ENCODE data around the gene PDE1C. TPM values are rescaled to one million over a fixed set of nuclear protein-coding genes. Genes with fewer than 3 reads are reported as not detected.

The PDE1C gene
- total and polyA plus RNA-seq, 12 donors = 0.33 to 9.9 (median 2.9) TPM

DNA sequence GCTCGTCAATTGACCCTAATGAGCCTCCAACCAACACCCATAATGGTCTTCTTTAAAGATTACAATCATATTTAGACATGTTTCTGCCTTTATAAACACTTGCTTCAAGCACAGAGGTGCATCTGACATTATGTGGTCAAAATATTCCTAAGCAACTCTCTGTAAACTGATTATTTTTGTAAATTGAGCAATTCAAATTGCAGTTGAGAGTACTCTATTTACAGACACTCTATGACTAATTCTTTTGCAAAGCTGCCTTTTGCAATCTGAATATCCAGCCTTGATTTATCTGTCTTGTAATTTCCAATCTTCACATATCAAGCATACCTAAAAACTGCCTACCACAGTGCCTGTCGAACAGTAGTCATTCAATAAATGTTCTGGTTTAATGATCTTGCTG lies 112.0 kb downstream of the PDE1C start:
- Histone ChIP-seq H3K36me3 (replicated peaks in 1 of 2) (no peaks in the 10 kb centered on the region), H3K4me1 (replicated peaks in 1 of 2) (peaks cover 0 to 8% of the 10 kb centered on the region in 2 donors), H3K27ac (no peak overlapping the region), H3K27me3 (no peaks in the 10 kb centered on the region), H3K4me3 (no peak overlapping the region), H3K9me3 (replicated peaks in 1 of 3) (no peaks in the 10 kb centered on the region)
- no peak for DNase-seq
- WGBS, 4 donors = 56 to 69% (median 58%) methylated on average over 2 of the region's 2 CpGs
- TF ChIP-seq POLR2A (IDR thresholded peaks at IDR 0.05) = no peak
- TF ChIP-seq, protein P1, sequence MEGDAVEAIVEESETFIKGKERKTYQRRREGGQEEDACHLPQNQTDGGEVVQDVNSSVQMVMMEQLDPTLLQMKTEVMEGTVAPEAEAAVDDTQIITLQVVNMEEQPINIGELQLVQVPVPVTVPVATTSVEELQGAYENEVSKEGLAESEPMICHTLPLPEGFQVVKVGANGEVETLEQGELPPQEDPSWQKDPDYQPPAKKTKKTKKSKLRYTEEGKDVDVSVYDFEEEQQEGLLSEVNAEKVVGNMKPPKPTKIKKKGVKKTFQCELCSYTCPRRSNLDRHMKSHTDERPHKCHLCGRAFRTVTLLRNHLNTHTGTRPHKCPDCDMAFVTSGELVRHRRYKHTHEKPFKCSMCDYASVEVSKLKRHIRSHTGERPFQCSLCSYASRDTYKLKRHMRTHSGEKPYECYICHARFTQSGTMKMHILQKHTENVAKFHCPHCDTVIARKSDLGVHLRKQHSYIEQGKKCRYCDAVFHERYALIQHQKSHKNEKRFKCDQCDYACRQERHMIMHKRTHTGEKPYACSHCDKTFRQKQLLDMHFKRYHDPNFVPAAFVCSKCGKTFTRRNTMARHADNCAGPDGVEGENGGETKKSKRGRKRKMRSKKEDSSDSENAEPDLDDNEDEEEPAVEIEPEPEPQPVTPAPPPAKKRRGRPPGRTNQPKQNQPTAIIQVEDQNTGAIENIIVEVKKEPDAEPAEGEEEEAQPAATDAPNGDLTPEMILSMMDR (IDR thresholded peaks at IDR 0.05) = no peak
- intact Hi-C loops (cut with DNase I) = loop anchor here in 1 of 2 donors (10.0 kb wide), 1 partner anchor 57 kb away; no protein-coding TSS in a partner anchor

DNA sequence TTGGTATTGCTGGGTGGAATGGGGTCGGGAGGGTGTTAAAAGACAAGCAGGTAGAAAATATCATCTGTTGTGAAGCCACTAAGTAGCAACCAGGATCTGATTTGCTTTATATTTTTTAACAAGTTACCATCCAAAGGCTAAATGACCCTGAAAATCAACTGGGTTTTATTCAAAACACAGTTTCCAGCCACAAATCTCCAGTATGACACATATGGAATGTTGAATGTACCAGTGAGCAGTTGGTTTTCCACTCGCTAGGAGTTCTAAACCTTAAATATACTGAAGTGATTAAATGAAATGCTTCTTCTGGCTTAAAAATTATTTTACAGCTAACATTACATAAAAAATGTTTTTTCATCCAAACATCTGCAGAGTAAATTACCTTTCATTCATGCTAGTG lies 112.5 kb downstream of the PDE1C start:
- 59 to 69% (median 67%) methylated on average over 2 of the region's 2 CpGs for WGBS, 4 donors
- no peak for DNase-seq
- H3K27ac ChIP-seq = no peak overlapping the region
- H3K27me3 ChIP-seq = no peaks in the 10 kb centered on the region
- no peaks in the 10 kb centered on the region for H3K9me3 ChIP-seq (replicated peaks in 1 of 3)
- H3K36me3 ChIP-seq (replicated peaks in 1 of 2) = no peaks in the 10 kb centered on the region
- H3K4me1 ChIP-seq (replicated peaks in 1 of 2) = peaks cover 0 to 8% of the 10 kb centered on the region in 2 donors
- TF ChIP-seq, protein P1 (IDR thresholded peaks at IDR 0.05) = no peak
- no peak for TF ChIP-seq POLR2A (IDR thresholded peaks at IDR 0.05)
- intact Hi-C loops (cut with DNase I) = loop anchor here in 1 of 2 donors (10.0 kb wide), 1 partner anchor 57 kb away; no protein-coding TSS in a partner anchor
- no peak overlapping the region for H3K4me3 ChIP-seq

DNA sequence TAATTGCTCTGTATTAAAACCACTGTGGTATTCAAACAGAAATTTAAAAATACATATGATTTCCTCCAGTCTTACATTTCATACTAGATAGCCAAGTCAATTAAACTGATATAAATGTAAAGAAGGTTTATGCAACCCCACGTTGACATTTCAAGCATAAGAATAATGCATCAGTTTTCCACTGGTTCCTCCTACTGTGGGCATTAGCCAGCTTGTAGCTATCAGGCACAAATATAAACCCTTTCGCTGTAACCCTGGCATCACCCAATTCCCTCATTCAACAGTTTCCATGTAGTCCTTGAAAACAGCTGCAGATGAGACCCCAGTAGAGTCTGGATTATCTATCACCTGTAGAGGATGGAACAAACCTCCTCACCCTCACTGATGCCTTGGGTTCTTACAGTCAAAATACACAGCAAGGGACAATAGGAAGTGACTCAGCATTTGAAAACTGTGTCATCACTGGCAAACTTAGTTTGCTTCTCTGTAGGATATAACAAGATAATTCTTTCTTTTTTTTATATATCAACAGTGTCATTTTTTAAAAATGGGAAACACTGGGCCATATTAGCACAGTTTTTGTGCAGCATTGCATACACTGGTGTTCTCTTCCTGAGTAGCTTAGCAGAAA lies 113.0 kb downstream of the PDE1C start:
- no peak for DNase-seq
- Histone ChIP-seq H3K27ac (no peak overlapping the region), H3K27me3 (no peaks in the 10 kb centered on the region), H3K9me3 (replicated peaks in 1 of 3) (no peaks in the 10 kb centered on the region), H3K36me3 (replicated peaks in 1 of 2) (no peaks in the 10 kb centered on the region), H3K4me1 (replicated peaks in 1 of 2) (peaks cover 0 to 8% of the 10 kb centered on the region in 2 donors), H3K4me3 (no peak overlapping the region)
- intact Hi-C loops (cut with DNase I) = loop anchor here in 1 of 2 donors (10.0 kb wide), 1 partner anchor 58 kb away; no protein-coding TSS in a partner anchor
- TF ChIP-seq, protein P1 (IDR thresholded peaks at IDR 0.05) = no peak
- no peak for TF ChIP-seq POLR2A (IDR thresholded peaks at IDR 0.05)
- WGBS, 4 donors = 66 to 80% (median 72%) methylated on average over 2 of the region's 2 CpGs

DNA sequence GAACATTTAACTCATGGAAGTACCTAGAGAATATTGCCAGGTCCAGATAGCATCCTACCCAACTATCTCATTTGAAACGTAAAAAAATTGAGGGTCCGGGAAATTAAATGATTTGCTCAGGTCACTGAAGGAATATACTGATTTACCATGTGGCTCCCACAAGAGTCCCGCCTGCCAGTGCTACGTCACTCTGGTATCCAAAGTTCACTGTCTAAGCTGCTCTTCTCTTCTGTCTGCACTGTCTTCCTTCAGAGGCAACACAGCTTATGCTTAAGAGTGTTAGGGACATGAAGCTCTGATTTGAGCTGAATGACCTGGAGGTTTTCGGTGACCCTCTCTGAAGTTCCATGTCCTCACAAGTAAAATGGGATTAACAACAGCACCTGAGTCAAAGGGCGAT lies 114.6 kb downstream of the PDE1C start:
- Histone ChIP-seq H3K27me3 (no peaks in the 10 kb centered on the region), H3K4me1 (replicated peaks in 1 of 2) (peaks cover 0 to 8% of the 10 kb centered on the region in 2 donors), H3K9me3 (replicated peaks in 1 of 3) (no peaks in the 10 kb centered on the region), H3K36me3 (replicated peaks in 1 of 2) (no peaks in the 10 kb centered on the region), H3K4me3 (no peak overlapping the region), H3K27ac (no peak overlapping the region)
- intact Hi-C loops (cut with DNase I) = loop anchor here in 1 of 2 donors (10.0 kb wide), 1 partner anchor 59 kb away; no protein-coding TSS in a partner anchor
- DNase-seq = no peak
- 79 to 87% (median 80%) methylated on average over 6 of the region's 6 CpGs for WGBS, 4 donors
- TF ChIP-seq, protein P1 (IDR thresholded peaks at IDR 0.05) = no peak
- no peak for TF ChIP-seq POLR2A (IDR thresholded peaks at IDR 0.05)
